Neural progenitor cell (in vitro differentiated cells): ENCODE data around the gene RREB1. TPM values are rescaled to one million over a fixed set of nuclear protein-coding genes. Genes with fewer than 3 reads are reported as not detected.

Experiments used
- DNase-seq: peaks from one replicate; pipeline ENCODE4 v3.0.0-alpha.2; 2016; ENCODE audit warnings: low spot score
- H2AFZ ChIP-seq: fragments of 200-600 bp; sonication (generic); replicated peaks from 2 replicates; pipeline ENCODE4 v1.6.1; 2016; ENCODE audit warnings: antibody characterized with exemption
- H3F3A ChIP-seq: fragments of 200-600 bp; sonication (generic); 2 replicates; pipeline ENCODE4 v1.6.1; 2016; ENCODE audit warnings: antibody characterized with exemption, low read depth
- H3K27ac ChIP-seq: fragments of 200-600 bp; sonication (generic); 2 replicates; pipeline ENCODE4 v1.5.1; 2016; ENCODE audit warnings: mild to moderate bottlenecking
- H3K27me3 ChIP-seq: fragments of 200-600 bp; sonication (generic); 2 replicates; pipeline ENCODE4 v1.6.1; 2016; ENCODE audit warnings: mild to moderate bottlenecking, moderate library complexity
- H3K36me3 ChIP-seq: fragments of 200-600 bp; sonication (generic); 2 replicates; pipeline ENCODE4 v1.5.1; 2016
- H3K4me1 ChIP-seq: fragments of 200-600 bp; sonication (generic); 2 replicates; pipeline ENCODE4 v1.6.1; 2016; ENCODE audit warnings: mixed run types
- H3K4me2 ChIP-seq: fragments of 200-600 bp; sonication (generic); 2 replicates; pipeline ENCODE4 v1.6.1; 2016
- H3K4me3 ChIP-seq: fragments of 200-600 bp; sonication (generic); 2 replicates; pipeline ENCODE4 v1.5.1; 2016
- H3K79me2 ChIP-seq: fragments of 200-600 bp; sonication (generic); 2 replicates; pipeline ENCODE4 v1.6.1; 2016; ENCODE audit warnings: low read depth
- H3K9ac ChIP-seq: fragments of 200-600 bp; sonication (generic); 2 replicates; pipeline ENCODE4 v1.6.1; 2016
- H3K9me3 ChIP-seq: fragments of 200-600 bp; sonication (generic); 2 replicates; pipeline ENCODE4 v1.5.1; 2016; ENCODE audit warnings: low read depth
- H4K20me1 ChIP-seq: fragments of 200-600 bp; sonication (generic); 2 replicates; pipeline ENCODE4 v1.6.1; 2016; ENCODE audit warnings: low read depth
- H3K27ac Mint-ChIP-seq: 3 replicates; pipeline ENCODE4 v1.8.0; 2021; ENCODE audit warnings: mixed read lengths
- H3K27me3 Mint-ChIP-seq: 2 replicates; pipeline ENCODE4 v1.8.0; 2022; ENCODE audit warnings: low read depth, mild to moderate bottlenecking, inconsistent platforms, moderate library complexity, mixed read lengths; ENCODE audit not compliant: insufficient read depth
- H3K36me3 Mint-ChIP-seq: 3 replicates; pipeline ENCODE4 v1.8.0; 2021; ENCODE audit warnings: mixed read lengths
- H3K4me1 Mint-ChIP-seq: 3 replicates; pipeline ENCODE4 v1.8.0; 2021; ENCODE audit warnings: mixed read lengths
- H3K4me3 Mint-ChIP-seq: 3 replicates; pipeline ENCODE4 v1.8.0; 2021; ENCODE audit warnings: mild to moderate bottlenecking, moderate library complexity, mixed read lengths
- H3K9me3 Mint-ChIP-seq: 3 replicates; pipeline ENCODE4 v1.8.0; 2020; ENCODE audit warnings: mixed read lengths
- EZH2 ChIP-seq: fragments of 200-600 bp; sonication (generic); IDR thresholded peaks from 2 replicates; pipeline ENCODE4 v1.6.1; 2017; ENCODE audit warnings: antibody characterized with exemption, mild to moderate bottlenecking, moderate library complexity
- EZH2phosphoT487 ChIP-seq: fragments of 200-600 bp; sonication (generic); IDR thresholded peaks from 2 replicates; pipeline ENCODE4 v1.6.1; 2017; ENCODE audit warnings: antibody characterized with exemption
- total RNA-seq: library from RNA; depleted of rRNA; stranded (reverse); fragments of >200 nt; gene quantifications from 2 replicates; pipeline ENCODE4 v1.2.3, GENCODE V29; 2015; ENCODE audit warnings: low replicate concordance
- TF ChIP-seq, protein P1 (sequence below): fragments of 200-600 bp; sonication (generic); IDR thresholded peaks from 2 replicates; pipeline ENCODE4 v1.5.1; 2017; ENCODE audit warnings: antibody characterized with exemption, mild to moderate bottlenecking

The RREB1 gene
- total RNA-seq, 1 donor from 2014 or later: 12.1 TPM

DNA sequence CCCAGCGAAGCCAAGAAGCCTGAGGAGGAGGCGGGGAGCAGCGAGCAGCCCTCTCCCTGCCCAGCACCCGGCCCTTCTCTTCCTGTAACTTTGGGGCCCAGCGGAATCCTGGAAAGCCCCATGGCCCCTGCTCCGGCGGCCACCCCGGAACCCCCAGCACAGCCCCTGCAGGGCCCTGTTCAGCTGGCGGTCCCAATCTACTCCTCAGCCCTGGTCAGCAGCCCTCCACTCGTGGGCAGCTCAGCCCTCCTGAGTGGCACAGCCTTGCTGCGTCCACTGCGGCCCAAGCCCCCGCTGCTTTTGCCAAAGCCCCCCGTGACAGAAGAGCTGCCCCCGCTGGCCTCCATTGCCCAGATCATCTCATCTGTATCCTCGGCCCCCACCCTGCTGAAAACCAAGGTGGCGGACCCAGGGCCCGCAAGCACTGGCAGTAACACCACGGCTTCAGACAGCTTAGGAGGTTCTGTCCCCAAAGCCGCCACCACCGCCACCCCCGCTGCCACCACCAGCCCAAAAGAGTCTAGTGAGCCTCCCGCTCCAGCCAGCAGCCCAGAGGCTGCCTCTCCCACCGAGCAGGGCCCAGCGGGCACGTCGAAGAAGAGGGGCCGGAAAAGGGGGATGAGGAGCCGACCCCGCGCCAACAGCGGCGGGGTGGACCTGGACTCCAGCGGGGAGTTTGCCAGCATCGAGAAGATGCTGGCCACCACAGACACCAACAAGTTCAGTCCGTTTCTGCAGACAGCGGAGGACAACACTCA, 123.4 kb downstream of the RREB1 start:
- H3K4me3 Mint-ChIP-seq: no peak overlapping the region
- no peak overlapping the region for H3K4me3 ChIP-seq
- no peak overlapping the region for H3K27ac ChIP-seq
- no peak overlapping the region for H3K27ac Mint-ChIP-seq
- H2AFZ ChIP-seq: no peak overlapping the region
- no peaks in the 10 kb centered on the region for H3K27me3 ChIP-seq
- no peak overlapping the region for H3K4me2 ChIP-seq
- no peaks in the 10 kb centered on the region for H3K79me2 ChIP-seq
- TF ChIP-seq, protein P1, sequence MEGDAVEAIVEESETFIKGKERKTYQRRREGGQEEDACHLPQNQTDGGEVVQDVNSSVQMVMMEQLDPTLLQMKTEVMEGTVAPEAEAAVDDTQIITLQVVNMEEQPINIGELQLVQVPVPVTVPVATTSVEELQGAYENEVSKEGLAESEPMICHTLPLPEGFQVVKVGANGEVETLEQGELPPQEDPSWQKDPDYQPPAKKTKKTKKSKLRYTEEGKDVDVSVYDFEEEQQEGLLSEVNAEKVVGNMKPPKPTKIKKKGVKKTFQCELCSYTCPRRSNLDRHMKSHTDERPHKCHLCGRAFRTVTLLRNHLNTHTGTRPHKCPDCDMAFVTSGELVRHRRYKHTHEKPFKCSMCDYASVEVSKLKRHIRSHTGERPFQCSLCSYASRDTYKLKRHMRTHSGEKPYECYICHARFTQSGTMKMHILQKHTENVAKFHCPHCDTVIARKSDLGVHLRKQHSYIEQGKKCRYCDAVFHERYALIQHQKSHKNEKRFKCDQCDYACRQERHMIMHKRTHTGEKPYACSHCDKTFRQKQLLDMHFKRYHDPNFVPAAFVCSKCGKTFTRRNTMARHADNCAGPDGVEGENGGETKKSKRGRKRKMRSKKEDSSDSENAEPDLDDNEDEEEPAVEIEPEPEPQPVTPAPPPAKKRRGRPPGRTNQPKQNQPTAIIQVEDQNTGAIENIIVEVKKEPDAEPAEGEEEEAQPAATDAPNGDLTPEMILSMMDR: no peak
- TF ChIP-seq EZH2phosphoT487 (no peak), EZH2 (no peak)
- H3K4me1 Mint-ChIP-seq: no peaks in the 10 kb centered on the region
- no peaks in the 10 kb centered on the region for H3K4me1 ChIP-seq
- DNase-seq: no peak
- H3K9me3 ChIP-seq: no peaks in the 10 kb centered on the region
- no peaks in the 10 kb centered on the region for H3K9me3 Mint-ChIP-seq
- no peaks in the 10 kb centered on the region for H3F3A ChIP-seq
- H3K27me3 Mint-ChIP-seq: no peaks in the 10 kb centered on the region
- no peak overlapping the region for H3K9ac ChIP-seq
- H4K20me1 ChIP-seq: no peaks in the 10 kb centered on the region
- H3K36me3 Mint-ChIP-seq: peaks cover 30% of the 10 kb centered on the region
- no peaks in the 10 kb centered on the region for H3K36me3 ChIP-seq

DNA sequence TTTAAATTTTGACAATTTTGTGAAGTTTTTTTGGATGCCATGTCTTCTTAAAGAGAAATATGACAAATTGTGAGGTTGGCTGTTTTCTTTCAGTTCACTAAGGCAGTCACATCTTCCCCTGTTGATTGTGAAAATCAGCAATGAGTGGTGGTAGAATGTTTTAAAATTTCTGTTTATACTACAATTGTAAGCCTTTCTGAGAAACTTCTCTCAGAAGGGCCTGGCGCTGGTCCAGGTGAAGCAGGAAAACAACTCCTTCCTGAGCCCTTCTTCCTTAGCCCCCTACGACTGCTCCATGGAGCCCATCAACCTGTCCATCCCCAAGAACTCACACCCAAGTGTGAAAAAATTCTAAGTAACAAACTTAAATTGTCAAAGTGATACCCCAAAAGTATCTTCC, 124.6 kb downstream of the RREB1 start:
- no peak overlapping the region for H3K4me3 Mint-ChIP-seq
- no peak overlapping the region for H3K4me2 ChIP-seq
- no peak overlapping the region for H3K4me3 ChIP-seq
- no peaks in the 10 kb centered on the region for H3K9me3 Mint-ChIP-seq
- no peaks in the 10 kb centered on the region for H3K79me2 ChIP-seq
- no peaks in the 10 kb centered on the region for H3K36me3 ChIP-seq
- no peaks in the 10 kb centered on the region for H3K27me3 Mint-ChIP-seq
- no peak overlapping the region for H3K27ac Mint-ChIP-seq
- TF ChIP-seq, protein P1: no peak
- TF ChIP-seq EZH2: no peak
- no peak for TF ChIP-seq EZH2phosphoT487
- H3K9ac ChIP-seq: no peak overlapping the region
- no peaks in the 10 kb centered on the region for H3K4me1 Mint-ChIP-seq
- H3K9me3 ChIP-seq: no peaks in the 10 kb centered on the region
- no peak for DNase-seq
- H3K27me3 ChIP-seq: no peaks in the 10 kb centered on the region
- H2AFZ ChIP-seq: no peak overlapping the region
- no peaks in the 10 kb centered on the region for H3K4me1 ChIP-seq
- no peaks in the 10 kb centered on the region for H3F3A ChIP-seq
- no peaks in the 10 kb centered on the region for H4K20me1 ChIP-seq
- peaks cover 24% of the 10 kb centered on the region for H3K36me3 Mint-ChIP-seq
- H3K27ac ChIP-seq: no peak overlapping the region

DNA sequence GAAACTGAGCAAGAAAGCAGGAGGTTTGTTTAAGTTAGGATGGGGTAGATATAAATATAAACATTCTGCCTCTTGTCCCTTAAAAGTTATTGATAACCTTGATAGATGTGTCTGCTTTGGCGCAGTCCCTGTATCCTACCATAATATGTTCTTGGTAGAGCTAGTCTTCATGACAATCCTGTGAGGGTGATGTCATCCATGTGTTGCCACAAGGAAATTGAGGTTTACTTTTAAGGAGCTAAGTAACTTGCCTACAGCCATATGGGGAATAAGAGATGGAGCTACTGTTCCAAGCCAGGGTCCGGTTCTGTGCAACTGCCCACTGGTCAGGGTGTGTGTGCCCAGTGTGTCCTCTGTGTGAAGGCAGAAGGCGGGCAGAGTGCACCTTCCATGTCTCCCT, 126.8 kb downstream of the RREB1 start:
- Histone ChIP-seq H3K27me3 (no peaks in the 10 kb centered on the region), H3F3A (no peaks in the 10 kb centered on the region), H4K20me1 (no peaks in the 10 kb centered on the region), H3K4me1 (no peaks in the 10 kb centered on the region), H3K9ac (no peak overlapping the region), H3K4me2 (no peak overlapping the region), H3K79me2 (no peaks in the 10 kb centered on the region), H3K9me3 (no peaks in the 10 kb centered on the region), H3K27ac (no peak overlapping the region), H2AFZ (no peak overlapping the region), H3K36me3 (no peaks in the 10 kb centered on the region), H3K4me3 (no peak overlapping the region)
- no peak overlapping the region for H3K27ac Mint-ChIP-seq
- no peaks in the 10 kb centered on the region for H3K9me3 Mint-ChIP-seq
- peaks cover 8% of the 10 kb centered on the region for H3K4me1 Mint-ChIP-seq
- TF ChIP-seq EZH2phosphoT487: no peak
- no peak for TF ChIP-seq EZH2
- TF ChIP-seq, protein P1: no peak
- peaks cover 4% of the 10 kb centered on the region for H3K27me3 Mint-ChIP-seq
- no peak overlapping the region for H3K4me3 Mint-ChIP-seq
- H3K36me3 Mint-ChIP-seq: peaks cover 19% of the 10 kb centered on the region
- DNase-seq: no peak
